A549 (cell line): Measurements from ENCODE around the gene RPP21.

Source experiments
- CHD4 ChIP-seq: fragments of 200-600 bp; sonication (generic); IDR thresholded peaks from 2 replicates; pipeline ENCODE4 v1.6.1; 2016; ENCODE audit warnings: antibody characterized with exemption, mild to moderate bottlenecking, borderline replicate concordance
- MAZ ChIP-seq: fragments of 150-350 bp; IDR thresholded peaks from 2 replicates; pipeline ENCODE4 v1.6.1; 2014; ENCODE audit warnings: antibody characterized with exemption, low read depth, low read length, borderline replicate concordance
- RFX5 ChIP-seq: fragments of 450-650 bp; IDR thresholded peaks from 2 replicates; pipeline ENCODE4 v1.7.1; 2014; ENCODE audit warnings: antibody characterized with exemption, mild to moderate bottlenecking, moderate library complexity
- TF ChIP-seq, protein P1 (sequence below): fragments of >200 bp; sonication (Bioruptor Twin); formaldehyde crosslinking; IDR thresholded peaks from 3 replicates; pipeline ENCODE4 v1.5.1; 2016

DNA sequence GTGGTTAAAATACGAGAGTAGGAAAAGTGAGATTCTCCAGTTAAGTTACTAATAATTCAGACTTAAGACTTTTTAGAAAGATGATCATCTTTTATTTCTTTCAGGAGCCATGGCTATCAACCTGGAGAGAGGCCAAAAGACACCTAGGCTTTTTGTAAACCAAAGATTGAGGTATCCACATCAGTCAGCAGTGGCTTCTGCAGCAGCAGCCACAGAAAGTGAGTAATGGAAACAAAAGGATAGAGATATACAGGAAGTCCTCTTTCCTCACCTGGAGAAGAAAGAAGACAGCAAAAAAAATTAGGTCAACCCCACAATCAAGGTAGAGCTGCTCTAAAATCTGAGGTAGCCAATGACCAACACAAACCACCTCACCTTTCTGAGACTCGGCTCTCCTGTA, 41.0 kb upstream of the RPP21 start:
- no peak for TF ChIP-seq MAZ
- TF ChIP-seq CHD4, result no peak
- TF ChIP-seq, protein P1, sequence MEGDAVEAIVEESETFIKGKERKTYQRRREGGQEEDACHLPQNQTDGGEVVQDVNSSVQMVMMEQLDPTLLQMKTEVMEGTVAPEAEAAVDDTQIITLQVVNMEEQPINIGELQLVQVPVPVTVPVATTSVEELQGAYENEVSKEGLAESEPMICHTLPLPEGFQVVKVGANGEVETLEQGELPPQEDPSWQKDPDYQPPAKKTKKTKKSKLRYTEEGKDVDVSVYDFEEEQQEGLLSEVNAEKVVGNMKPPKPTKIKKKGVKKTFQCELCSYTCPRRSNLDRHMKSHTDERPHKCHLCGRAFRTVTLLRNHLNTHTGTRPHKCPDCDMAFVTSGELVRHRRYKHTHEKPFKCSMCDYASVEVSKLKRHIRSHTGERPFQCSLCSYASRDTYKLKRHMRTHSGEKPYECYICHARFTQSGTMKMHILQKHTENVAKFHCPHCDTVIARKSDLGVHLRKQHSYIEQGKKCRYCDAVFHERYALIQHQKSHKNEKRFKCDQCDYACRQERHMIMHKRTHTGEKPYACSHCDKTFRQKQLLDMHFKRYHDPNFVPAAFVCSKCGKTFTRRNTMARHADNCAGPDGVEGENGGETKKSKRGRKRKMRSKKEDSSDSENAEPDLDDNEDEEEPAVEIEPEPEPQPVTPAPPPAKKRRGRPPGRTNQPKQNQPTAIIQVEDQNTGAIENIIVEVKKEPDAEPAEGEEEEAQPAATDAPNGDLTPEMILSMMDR, result no peak
- TF ChIP-seq RFX5, result no peak
